ENCODE results near the gene TFPI. TPM values are rescaled to one million over a fixed set of nuclear protein-coding genes. Genes with fewer than 3 reads are reported as not detected.

TFPI gene
- total and polyA plus RNA-seq, 2 donors (not counting 1 experiment from before 2014, with no cell fraction given) = 117 to 274 TPM

DNA sequence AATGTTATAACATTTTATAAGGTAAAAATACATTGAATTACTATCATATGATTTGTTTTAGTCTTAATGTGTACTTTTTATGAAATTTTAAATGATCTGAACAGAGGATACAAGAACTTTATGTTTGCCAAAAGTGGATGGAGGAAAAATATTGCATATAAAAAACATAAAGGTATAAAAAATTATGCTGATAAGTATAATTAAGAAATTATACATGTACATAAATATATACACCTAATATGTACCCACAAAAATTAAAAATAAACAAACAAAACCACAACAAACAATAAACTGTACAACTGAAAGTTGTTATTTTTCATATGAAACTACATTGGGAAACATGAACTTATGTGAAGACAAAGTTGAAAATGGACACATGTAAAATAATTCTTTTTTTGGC, 68.0 kb downstream of the TFPI start:
- Histone ChIP-seq H3K27ac (ENCODE audit: insufficient read depth, low read length) (no peak overlapping the region), H3K4me2 (ENCODE audit: extremely low read depth, insufficient read depth, low read length) (no peak overlapping the region), H2AFZ (ENCODE audit: low read length) (no peak overlapping the region), H3K9ac (ENCODE audit: insufficient read depth, low read length) (no peak overlapping the region), H3K27me3 (ENCODE audit: control insufficient read depth, insufficient read depth, low read length) (no peaks in the 10 kb centered on the region), H3K4me3 (replicated peaks in 1 of 4; ENCODE audit: control extremely low read depth in 1 of 4, insufficient read depth in 1 of 4, low read depth in 3 of 4, low read length in 4 of 4) (no peak overlapping the region), H3K36me3 (ENCODE audit: control insufficient read depth, insufficient read depth, low read length) (no peaks in the 10 kb centered on the region), H3K9me3 (ENCODE audit: control insufficient read depth, insufficient read depth, low read depth, low read length) (no peaks in the 10 kb centered on the region), H4K20me1 (ENCODE audit: control insufficient read depth, extremely low read depth, insufficient read depth, low read length) (no peaks in the 10 kb centered on the region), H3K79me2 (ENCODE audit: control insufficient read depth, insufficient read depth, low read length) (no peaks in the 10 kb centered on the region), H3K4me1 (ENCODE audit: control insufficient read depth, extremely low read depth, insufficient read depth, low read length) (no peaks in the 10 kb centered on the region)
- DNase-seq (ENCODE audit: low read depth in 2 of 2) = no peak
- TF ChIP-seq, protein P1, sequence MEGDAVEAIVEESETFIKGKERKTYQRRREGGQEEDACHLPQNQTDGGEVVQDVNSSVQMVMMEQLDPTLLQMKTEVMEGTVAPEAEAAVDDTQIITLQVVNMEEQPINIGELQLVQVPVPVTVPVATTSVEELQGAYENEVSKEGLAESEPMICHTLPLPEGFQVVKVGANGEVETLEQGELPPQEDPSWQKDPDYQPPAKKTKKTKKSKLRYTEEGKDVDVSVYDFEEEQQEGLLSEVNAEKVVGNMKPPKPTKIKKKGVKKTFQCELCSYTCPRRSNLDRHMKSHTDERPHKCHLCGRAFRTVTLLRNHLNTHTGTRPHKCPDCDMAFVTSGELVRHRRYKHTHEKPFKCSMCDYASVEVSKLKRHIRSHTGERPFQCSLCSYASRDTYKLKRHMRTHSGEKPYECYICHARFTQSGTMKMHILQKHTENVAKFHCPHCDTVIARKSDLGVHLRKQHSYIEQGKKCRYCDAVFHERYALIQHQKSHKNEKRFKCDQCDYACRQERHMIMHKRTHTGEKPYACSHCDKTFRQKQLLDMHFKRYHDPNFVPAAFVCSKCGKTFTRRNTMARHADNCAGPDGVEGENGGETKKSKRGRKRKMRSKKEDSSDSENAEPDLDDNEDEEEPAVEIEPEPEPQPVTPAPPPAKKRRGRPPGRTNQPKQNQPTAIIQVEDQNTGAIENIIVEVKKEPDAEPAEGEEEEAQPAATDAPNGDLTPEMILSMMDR (conservative IDR thresholded peaks at IDR 0.05 in 1 of 2, IDR thresholded peaks at IDR 0.05 in 1 of 2; ENCODE audit: low read depth in 1 of 2, low read length in 2 of 2) = no peak
- TF ChIP-seq EZH2 (IDR thresholded peaks at IDR 0.05; ENCODE audit: low read length, missing control alignments) = no peak

DNA sequence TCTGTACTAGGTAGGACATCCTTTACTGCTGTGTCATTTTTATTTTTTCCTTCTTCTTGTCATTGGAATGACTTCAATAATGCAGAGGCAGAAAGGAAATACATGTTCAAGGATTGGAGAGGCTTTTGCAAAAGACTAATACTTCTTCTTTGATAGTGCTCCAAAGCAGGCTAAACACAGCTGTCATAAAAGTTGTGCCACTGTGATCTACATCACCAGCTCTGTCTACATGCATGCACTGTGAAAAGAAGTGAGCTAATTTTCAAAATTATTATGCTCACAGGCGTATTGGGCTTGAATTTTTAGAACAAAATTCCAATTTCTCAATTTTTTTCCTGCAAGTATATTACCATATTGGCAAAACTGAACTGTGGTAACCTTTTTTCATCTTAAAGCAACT, 68.7 kb downstream of the TFPI start:
- no peak overlapping the region for H3K4me3 ChIP-seq (replicated peaks in 1 of 4; ENCODE audit: control extremely low read depth in 1 of 4, insufficient read depth in 1 of 4, low read depth in 3 of 4, low read length in 4 of 4)
- H4K20me1 ChIP-seq (ENCODE audit: control insufficient read depth, extremely low read depth, insufficient read depth, low read length) = no peaks in the 10 kb centered on the region
- H3K79me2 ChIP-seq (ENCODE audit: control insufficient read depth, insufficient read depth, low read length) = no peaks in the 10 kb centered on the region
- no peak for DNase-seq (ENCODE audit: low read depth in 2 of 2)
- H3K27me3 ChIP-seq (ENCODE audit: control insufficient read depth, insufficient read depth, low read length) = no peaks in the 10 kb centered on the region
- no peak overlapping the region for H3K27ac ChIP-seq (ENCODE audit: insufficient read depth, low read length)
- H3K9ac ChIP-seq (ENCODE audit: insufficient read depth, low read length) = no peak overlapping the region
- no peaks in the 10 kb centered on the region for H3K4me1 ChIP-seq (ENCODE audit: control insufficient read depth, extremely low read depth, insufficient read depth, low read length)
- TF ChIP-seq EZH2 (IDR thresholded peaks at IDR 0.05; ENCODE audit: low read length, missing control alignments) = no peak
- TF ChIP-seq, protein P1 (conservative IDR thresholded peaks at IDR 0.05 in 1 of 2, IDR thresholded peaks at IDR 0.05 in 1 of 2; ENCODE audit: low read depth in 1 of 2, low read length in 2 of 2) = no peak
- H3K9me3 ChIP-seq (ENCODE audit: control insufficient read depth, insufficient read depth, low read depth, low read length) = no peaks in the 10 kb centered on the region
- no peaks in the 10 kb centered on the region for H3K36me3 ChIP-seq (ENCODE audit: control insufficient read depth, insufficient read depth, low read length)
- H2AFZ ChIP-seq (ENCODE audit: low read length) = no peak overlapping the region
- H3K4me2 ChIP-seq (ENCODE audit: extremely low read depth, insufficient read depth, low read length) = no peak overlapping the region

DNA sequence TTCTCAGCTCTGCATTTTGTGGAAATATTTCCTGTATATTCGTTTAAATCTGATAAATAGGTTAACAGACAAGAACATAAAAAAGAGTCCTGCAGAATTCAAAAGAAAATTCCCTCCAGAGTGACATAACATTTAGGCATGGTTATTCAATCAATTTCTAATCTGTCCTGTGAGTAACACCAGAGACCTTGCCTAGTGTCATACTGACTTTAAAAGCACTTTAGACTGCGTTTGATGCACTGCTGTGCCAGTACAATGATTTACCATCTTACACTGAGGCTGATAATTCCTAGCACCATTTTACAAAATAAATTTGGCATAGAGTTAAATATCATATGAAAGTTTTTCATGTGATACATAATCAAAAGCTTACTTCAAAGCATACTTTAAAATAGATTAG, 70.7 kb downstream of the TFPI start:
- DNase-seq (ENCODE audit: low read depth in 2 of 2) = no peak
- Histone ChIP-seq H2AFZ (ENCODE audit: low read length) (no peak overlapping the region), H3K4me2 (ENCODE audit: extremely low read depth, insufficient read depth, low read length) (no peak overlapping the region), H3K4me1 (ENCODE audit: control insufficient read depth, extremely low read depth, insufficient read depth, low read length) (no peaks in the 10 kb centered on the region), H3K79me2 (ENCODE audit: control insufficient read depth, insufficient read depth, low read length) (no peaks in the 10 kb centered on the region), H3K27me3 (ENCODE audit: control insufficient read depth, insufficient read depth, low read length) (no peaks in the 10 kb centered on the region), H3K27ac (ENCODE audit: insufficient read depth, low read length) (no peak overlapping the region), H4K20me1 (ENCODE audit: control insufficient read depth, extremely low read depth, insufficient read depth, low read length) (no peaks in the 10 kb centered on the region), H3K4me3 (replicated peaks in 1 of 4; ENCODE audit: control extremely low read depth in 1 of 4, insufficient read depth in 1 of 4, low read depth in 3 of 4, low read length in 4 of 4) (no peak overlapping the region), H3K9me3 (ENCODE audit: control insufficient read depth, insufficient read depth, low read depth, low read length) (no peaks in the 10 kb centered on the region), H3K36me3 (ENCODE audit: control insufficient read depth, insufficient read depth, low read length) (no peaks in the 10 kb centered on the region), H3K9ac (ENCODE audit: insufficient read depth, low read length) (no peak overlapping the region)
- TF ChIP-seq, protein P1 (conservative IDR thresholded peaks at IDR 0.05 in 1 of 2, IDR thresholded peaks at IDR 0.05 in 1 of 2; ENCODE audit: low read depth in 1 of 2, low read length in 2 of 2) = no peak
- TF ChIP-seq EZH2 (IDR thresholded peaks at IDR 0.05; ENCODE audit: low read length, missing control alignments) = no peak

Measured in fibroblast of lung (primary cell).